Kidney tubule cell (primary cell): Measurements from ENCODE around the gene SHQ1.
A peak's percentile ranks its signal among the peaks of the same experiment; 100 is the strongest.
"Not testable (repeated sequence)": the region's sequence is repeated elsewhere in the genome, so short reads cannot be mapped to it uniquely, and the experiment has no call there.

Experiments
- DNase-seq: peaks from one replicate; pipeline ENCODE4 v3.0.0-alpha.2; 2018; ENCODE audit warnings: low spot score

Gene SHQ1

DNA sequence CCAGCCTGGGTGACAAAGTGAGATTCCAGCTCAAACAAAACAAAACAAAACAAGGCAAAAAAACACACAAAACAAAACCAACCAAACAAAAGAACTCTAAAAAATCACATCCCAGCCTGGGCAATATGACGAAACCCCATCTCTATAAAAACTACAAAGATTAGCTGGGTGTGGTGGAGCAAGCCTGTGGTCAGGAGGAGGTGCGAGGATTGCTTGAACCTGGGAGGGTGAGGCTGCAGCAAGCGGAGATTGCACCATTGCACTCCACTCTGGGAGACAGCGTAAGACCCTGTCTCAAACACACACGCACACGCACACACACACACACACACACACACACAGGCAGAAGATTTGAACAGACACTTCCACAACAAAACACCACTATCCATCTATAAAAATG, 99.6 kb downstream of the SHQ1 start:
- no peak for DNase-seq

DNA sequence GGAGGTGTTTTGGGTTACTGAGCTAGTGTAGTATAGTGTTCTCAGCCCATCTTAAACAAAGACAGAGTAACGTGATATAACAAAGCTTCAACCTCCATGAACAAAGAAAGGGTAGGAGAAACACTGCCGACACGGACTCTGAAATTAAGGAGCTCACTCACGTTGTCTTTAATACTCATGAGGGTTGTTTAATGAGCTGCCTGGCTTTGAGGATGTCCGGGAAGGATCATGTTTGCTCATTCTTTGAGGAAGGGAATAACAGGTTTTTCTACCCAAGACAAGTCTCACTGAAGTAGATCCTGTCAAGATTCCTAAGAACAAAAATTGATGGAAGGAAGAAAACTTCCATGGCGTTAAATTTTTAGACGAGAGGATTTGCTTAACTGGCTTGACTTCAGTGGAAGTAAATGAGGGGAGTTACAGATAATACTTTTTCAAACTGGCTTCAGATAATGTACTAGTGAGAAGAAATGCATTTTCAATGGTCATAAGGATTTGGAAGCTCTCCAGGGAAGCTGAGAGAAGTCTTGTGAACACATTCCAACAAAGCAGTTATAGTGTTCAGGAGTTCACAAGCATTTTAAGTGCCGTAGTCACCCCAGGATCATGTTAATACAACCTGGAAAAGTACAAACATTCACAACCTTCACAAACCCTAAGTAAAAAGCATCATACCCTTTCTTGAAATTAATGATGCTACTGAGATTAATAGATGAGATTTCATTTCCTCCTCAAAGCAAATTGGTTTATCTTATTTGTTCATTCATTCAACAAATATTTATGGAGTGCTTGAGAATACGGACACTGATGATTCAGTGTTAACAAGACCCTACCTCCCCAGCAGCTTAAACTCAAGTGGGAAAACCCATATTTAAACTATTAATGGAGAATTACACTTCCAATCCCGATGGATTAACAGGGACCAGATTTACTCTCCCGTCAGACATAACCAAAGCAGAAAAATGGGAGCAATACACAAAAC, 101.5 kb downstream of the SHQ1 start:
- peak; percentile 13 for DNase-seq

DNA sequence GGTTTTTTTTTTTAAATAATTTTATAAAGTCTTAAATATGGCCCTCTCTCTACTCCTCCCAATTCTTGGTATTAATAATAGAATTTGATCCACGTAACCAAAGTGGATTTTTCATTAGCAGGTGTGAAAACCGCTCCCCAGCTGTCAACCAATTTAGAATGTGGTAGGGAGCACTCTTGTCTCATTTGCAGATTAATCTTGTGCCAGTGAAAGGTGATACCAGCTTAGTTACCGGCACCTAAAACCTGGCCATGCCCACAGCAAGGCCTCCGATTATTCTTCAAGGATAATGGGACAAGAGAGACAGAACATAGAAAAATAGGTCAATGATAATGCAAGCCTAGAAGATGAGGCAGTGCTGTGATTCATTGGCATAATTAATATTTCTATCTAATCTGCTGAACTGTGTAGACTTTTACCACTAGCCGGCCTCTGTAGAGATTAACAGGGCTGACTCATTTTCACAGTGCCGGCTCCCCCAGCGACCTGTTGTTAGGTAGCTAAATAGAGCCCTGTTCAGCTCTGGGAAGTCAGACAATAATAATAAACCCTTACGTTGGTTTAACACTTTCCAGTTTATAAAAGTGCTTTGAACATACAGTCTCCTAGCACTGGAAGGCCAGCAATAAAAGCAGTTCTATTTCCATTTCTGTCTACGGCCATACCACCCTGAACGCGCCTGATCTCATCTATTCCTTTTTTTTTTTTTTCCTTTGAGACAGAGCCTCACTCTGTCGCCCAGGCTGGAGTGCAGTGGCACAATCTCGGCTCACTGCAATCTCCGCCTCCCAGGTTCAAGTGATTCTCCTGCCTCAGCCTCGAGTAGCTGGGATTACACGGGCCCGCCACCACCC, 102.9 kb downstream of the SHQ1 start:
- DNase-seq: peak; percentile 67

DNA sequence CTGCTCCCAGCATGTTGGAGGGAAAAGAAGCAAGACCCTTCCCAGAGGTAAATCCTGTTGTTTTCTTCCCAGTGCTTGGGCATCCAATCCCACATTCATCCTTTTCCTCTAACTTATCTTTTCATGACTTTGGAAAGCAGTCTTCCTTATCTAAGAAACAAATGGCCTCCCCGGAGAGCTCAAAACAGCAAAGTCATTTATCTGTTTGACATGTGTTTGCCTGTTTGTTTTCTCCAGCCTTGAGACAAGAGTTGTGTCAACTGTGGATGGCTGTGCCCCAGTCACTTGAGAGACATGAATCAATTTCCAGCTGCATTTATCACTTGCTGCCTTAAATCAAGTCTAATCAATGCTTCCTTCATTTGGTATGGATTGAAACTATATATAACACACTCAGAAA, 103.9 kb downstream of the SHQ1 start:
- no peak for DNase-seq

DNA sequence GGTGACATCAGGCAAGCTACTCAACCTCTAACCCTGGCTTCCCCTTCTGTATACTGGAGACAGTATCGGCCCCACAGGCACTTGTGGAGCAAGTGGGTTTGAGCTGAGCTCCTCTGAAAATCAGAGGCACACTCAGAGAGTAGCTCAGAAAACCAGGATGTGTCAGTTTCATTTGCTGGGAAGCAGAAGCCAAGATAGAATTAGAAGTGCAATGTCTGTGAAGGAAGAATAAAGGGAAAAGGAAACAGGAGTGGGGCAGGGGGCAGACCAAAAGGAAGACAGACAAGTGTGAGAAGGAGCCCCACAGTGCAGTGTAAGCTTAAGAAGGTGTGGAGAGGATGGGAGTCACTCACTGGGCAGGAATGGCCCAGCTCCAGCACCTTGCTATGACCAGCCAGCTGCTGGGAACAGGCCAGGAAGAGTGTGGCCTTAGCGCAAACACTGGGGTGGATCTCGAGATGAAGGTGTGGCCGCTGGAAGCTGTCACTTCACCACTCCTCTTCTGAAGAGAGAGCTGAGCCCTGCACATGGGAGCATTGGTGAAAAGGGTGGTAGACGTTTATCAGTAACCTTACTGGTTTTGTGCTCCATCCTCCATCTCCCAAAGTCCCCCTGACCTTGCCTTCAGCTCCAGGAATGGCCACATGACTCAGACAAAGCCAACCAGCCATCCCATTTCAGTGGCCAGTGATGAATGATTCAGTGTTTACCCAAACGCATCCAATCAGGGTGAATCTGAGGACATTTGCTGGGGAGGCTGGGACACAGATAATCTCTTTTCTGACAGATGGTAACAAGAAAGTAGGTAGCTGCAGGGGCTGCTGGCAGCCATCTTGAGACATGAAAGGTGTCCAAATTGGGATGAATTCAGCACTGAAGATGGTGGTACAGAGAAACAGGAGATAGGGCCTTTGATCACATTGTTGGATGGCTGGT, 108.4 kb downstream of the SHQ1 start:
- DNase-seq: peak; percentile 87

DNA sequence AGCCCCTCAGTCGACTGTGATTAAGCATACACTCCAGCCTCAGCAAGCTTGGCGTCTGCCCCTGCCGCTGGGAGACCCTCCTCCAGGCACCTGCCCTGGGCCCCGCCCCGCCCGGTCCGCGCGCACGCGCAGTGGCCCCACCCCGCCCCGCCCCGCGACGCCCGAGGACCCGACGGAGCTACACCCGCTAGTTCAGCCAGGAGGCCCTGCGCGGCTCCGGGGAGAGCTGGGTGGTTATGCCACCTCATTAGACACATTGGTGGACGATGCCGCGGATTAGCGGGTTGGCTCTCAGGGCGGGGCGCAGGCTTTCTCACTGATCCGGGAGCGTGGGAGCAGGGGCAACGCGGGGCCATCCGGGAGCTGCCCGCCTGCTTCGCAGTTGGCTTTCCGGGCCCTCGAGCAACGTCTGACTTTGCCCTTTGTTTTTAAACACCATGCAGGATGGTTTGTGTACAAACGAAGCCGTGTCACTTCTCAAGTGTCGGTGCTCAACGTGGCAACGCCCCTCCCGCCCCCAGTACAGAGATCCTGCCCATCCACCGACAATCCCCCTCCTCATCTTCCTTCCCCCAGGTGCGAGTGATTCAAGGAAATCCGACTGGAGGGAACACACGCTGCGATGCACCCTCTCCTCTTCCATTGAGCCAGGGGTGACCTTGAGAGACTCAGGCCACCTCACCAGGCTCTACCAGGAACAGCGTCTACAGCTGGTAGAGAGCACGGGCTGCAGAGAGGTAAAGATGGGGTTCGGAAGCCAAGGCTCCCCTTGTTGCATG, 109.3 kb downstream of the SHQ1 start:
- DNase-seq: peak; percentile 48

DNA sequence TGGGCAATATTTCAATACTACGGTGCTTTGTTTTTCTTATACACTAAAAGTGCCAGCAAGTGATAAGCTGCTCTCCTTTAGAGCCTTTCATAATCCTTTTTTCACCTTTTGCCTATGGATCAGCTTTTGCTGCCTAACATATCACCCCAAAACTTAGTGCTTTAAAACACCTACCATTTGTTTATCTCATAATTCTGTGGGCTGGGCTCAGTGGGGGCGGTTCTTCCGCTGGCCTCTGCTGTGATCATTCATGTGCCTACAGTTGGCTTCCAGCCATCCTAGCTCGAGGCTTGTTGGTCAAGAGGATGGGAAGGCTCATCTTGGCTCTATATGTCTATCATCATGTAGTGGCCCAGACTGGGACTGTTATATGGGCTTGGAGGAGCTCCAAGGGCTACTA, 113.2 kb downstream of the SHQ1 start:
- not testable (repeated sequence) for DNase-seq

DNA sequence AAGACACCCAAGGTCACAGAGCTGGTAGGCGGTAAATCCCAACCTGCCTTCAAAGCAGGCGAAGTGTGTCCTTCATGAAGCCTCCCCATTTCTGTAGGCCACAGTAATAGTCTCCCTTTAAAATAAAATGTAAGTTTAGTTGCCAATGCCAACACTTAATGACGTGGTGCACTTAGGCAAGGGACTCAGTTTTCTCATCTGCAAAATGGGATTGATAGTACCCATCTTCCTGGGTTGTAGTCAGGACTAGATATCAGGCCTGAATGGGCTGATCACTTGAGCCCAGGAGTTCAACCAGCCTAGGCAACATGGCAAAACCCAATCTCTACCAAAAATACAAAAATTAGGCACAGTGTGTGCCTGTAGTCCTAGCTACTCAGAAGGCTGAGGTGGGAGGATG, 114.6 kb downstream of the SHQ1 start:
- DNase-seq: no peak

DNA sequence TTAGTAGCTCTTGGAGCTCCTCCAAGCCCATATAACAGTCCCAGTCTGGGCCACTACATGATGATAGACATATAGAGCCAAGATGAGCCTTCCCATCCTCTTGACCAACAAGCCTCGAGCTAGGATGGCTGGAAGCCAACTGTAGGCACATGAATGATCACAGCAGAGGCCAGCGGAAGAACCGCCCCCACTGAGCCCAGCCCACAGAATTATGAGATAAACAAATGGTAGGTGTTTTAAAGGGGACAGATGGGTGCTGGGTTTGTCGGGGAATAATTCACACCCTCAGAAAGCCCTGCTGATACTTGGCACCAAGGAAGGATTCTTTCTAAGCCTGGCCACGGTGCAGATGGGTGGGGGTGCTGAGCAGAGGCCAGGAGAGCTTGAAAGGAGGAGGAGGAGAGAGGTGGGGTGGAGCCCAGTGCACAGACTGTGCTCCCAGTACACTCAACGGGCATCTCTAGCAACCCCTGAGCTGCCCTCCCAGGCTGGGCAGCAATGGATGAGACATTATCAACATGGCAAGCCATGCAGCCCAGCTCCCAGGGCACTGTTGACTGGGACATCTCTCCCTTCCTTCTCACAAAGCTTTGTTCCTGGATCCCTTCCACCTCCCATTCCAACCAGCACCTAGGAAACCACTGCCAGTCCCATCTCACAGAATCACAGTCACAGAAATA, 115.4 kb downstream of the SHQ1 start:
- DNase-seq: not testable (repeated sequence)

DNA sequence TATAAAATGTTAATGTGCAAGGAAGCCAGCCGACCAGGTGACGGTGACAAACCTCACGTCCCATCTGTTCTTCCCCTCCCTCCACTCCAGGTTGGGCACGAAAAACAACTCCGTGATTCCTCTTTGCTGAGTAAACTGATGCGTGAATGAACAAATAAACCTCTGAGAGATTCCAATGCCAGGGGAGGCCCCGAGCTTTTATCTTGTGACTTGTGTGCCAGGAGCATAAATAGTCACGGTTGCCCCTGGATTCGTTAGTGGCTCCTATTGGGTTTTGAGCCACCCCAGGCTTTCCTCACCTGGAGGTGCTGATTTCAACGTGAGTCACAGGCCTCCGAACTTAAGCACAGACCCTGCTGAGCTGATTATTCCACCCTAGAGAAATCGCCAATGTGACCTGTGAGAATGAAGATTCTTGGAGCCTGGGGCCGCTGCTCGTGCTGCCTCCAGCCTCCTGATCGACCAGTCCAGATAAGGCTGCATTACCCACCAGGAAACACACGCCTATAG, 119.2 kb downstream of the SHQ1 start:
- DNase-seq: peak; percentile 90

DNA sequence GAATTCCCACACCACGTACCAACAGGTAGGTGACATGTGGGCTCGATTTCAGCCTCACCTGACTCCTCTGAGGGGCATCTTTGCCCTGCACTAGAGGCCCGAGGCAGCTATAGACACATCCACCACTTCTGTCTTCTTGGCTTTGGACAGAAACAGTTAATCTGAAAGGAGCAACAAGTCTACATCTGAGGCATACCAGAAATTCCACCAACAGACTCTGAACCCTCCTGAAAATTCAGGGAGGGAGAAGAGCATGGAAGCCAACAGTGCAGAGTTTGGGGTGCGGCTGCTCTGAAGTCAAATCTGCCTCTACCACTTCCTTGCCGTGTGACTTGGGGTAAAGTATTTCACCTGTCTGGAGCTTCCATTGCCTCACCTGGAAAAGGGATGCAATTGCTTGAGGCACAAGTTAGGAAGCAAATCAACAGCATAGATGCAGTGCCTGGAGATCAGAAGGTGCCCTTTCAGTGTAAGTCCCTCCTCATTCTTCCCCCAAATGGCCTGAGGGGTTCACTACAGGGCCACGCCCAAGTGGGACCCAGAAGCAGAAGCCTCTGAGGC, 119.8 kb downstream of the SHQ1 start:
- no peak for DNase-seq

DNA sequence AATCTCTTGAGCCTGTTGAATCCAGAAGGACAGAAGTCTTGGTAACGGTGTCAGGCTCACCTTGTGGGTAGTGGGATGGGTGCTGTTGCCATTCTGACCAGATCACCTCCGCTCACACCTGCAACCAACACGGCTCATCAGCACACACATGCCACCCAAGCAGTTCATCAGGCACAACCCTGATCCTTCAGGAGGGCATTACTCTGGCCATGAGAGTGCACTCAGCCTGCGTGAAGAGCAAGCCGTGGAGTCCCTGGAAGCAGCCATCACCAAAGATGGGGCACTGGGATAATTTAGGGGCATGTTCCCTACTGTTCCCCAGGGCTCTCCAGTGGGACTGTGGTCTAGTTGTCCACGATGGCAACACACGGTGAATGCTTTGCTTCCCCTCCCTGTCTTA, 120.5 kb downstream of the SHQ1 start:
- DNase-seq: no peak

DNA sequence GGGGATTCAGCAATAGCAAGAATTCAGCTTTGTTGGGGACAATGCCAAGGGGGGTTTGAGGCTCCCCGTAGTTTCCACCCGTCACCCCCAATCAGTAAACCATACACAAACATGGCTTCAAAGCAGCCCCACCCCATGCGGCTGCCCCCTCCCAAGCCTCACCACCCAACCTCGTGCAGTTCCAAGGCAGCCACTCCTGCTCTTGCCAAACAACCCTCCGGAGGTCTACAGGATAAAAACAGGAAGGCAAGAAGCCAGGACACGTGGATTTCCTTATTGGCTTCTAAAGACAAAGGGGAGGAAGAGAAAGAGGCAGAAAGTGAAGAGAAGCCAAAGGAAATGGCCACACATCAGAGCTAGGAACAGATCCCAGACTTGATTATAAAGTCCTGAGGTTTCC, 121.1 kb downstream of the SHQ1 start:
- DNase-seq: no peak

DNA sequence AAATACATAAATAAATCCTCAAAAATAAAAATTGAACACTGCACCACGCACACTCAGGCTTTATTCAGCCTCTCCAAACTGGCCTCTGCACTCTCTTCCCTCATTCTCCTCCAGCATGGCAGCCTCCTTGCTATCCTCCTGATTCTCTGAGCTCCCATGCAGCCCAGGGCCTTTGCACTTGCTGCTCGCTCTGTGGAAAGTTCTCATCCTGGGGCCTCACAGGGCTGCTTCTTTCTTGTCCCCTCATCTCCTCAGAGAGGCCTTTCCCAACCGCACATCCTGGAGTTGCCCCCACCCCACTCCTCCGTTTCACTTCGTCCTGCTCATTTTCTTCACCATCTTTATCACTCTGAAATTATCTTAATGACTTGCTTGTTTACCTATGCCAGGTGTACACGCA, 123.0 kb downstream of the SHQ1 start:
- DNase-seq: no peak

DNA sequence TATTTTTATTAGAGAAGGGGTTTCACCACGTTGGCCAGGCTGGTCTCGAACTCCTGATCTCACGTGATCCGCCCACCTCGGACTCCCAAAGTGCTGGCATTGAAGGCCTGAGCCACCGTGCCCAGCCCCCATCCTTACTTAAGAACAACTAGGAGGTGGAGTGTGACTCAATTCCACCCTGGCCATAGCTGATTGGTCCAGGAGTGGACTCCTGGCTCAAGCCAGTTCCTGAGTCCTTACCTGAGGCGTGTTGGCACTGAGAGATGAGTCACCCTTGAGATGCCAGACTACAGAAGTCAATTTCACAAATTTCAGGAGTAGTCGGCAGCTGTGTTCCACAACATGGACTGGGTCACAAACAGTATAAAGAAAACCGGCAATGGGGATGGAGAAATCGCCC, 124.2 kb downstream of the SHQ1 start:
- peak; percentile 90 for DNase-seq

DNA sequence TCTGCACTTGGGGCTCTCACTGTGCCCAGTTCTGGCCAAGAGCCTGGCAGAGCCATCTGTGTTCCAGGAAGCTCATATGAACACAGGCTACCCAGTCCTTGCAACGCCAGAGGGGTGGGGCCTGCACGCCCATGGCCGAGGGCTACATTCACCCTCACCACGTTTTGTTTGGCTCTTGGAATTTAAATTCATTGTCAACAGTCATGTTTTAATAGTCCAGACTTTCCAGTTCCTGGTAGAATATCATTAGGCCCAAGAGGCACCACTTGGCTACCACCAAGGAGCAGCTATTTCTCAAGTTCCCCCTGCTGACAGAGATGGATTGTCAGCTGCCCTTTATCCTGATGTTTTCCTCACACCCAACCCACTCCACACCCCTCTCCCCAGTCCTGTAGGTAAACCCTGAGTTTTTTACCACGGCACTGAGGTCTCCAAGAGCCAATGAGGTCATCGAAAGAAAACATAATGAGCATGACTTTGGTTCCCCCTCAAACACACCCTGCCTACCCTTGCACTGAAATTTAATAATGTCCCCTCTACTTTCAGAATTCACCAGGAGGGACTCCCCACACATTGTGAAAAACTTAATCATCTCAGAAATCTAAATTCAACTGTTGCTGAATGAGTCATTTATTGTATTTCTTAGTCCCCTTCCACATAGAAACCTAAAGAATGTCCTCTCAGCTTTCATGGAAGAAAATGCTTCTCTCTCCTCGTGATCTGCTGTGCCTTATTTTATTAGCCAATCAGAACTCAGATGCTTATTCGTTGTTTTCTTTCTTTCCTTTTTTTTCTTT, 125.1 kb downstream of the SHQ1 start:
- DNase-seq: peak; percentile 66

DNA sequence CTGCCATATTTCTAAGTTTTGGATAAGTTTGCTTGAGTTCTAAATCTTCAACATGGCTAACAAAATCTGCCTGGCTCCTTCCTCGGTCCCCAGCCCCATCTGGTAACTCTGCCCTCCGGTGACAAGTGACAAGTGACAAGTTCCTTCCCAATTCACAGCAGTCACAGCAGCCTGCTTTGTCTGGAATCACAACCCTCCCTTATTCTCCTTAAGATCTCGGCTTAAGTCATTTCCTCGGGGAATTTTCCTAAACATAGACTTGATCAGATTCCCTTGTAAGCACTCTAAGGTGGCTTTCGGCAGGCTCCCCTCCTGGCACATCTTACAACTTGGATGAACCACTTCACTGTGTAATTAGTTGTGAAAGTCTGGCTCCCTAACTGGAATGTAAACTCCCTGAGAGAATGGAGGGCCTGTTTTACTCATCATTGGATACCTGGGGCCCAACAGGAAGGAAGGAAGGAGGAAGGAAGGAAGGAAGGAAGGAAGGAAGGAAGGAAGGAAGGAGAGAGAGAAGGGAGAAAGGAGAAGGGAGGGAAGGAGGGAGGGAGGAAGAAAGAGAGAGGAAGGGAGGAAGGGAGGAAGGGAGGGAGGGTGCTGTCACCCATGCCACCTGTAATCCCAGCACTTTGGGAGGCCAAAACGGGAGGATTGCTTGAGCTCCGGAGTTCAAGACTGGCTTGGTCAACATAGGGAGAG, 126.4 kb downstream of the SHQ1 start:
- DNase-seq: no peak

DNA sequence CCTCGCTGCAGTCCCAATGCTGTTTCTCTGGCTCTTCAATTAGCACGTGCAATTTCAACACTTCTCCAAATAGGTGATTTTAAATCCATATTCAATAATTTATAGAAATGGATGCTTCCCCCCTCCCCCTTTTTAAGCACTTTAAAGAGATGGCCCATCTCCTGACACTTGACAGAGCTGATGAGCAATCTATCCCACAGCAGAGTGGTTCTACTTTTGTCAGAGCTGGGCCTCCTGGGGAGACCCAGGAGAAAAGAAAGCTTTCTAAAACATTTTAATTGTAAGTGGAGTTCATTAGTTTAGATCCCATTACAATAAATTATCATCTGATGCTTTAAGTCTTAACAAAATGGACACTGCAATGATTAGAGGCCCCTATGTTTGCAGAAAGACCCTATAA, 127.7 kb downstream of the SHQ1 start:
- DNase-seq: no peak
